ENCODE data around the gene SYS1.

Gene SYS1

GRCh38 chr20:45362804-45363610 is at the start of gene SYS1:
SYS1 (plus strand) TSS chr20:45363156; CDS start chr20:45363532, 376 bp downstream.
- DNase-seq: peak; percentile 94 to 97 (median 96)

- no peak for DNase-seq
Measured at GRCh38 chr20:45313943-45314342, 49.0 kb upstream of the SYS1 start.

- DNase-seq: no peak
Measured at GRCh38 chr20:45315672-45316071, 47.3 kb upstream of the SYS1 start.

GRCh38 chr20:45316150-45317080 is 46.5 kb upstream of the SYS1 start:
- DNase-seq: no peak

- no peak for DNase-seq
Measured at GRCh38 chr20:45317826-45318225, 45.1 kb upstream of the SYS1 start.

- DNase-seq: no peak
Measured at GRCh38 chr20:45318386-45318939, 44.5 kb upstream of the SYS1 start.

- no peak for DNase-seq
Measured at GRCh38 chr20:45318948-45319347, 44.0 kb upstream of the SYS1 start.

- no peak for DNase-seq
Measured at GRCh38 chr20:45320948-45321595, 41.9 kb upstream of the SYS1 start.

- DNase-seq: no peak
Measured at GRCh38 chr20:45322952-45323383, 40.0 kb upstream of the SYS1 start.

GRCh38 chr20:45323731-45324130 is 39.2 kb upstream of the SYS1 start:
- no peak for DNase-seq

- no peak for DNase-seq
Measured at GRCh38 chr20:45325371-45325770, 37.6 kb upstream of the SYS1 start.

GRCh38 chr20:45328451-45328850 is 34.5 kb upstream of the SYS1 start:
- no peak for DNase-seq

GRCh38 chr20:45329497-45330319 is 33.2 kb upstream of the SYS1 start:
- DNase-seq: no peak

GRCh38 chr20:45330476-45330875 is 32.5 kb upstream of the SYS1 start:
- no peak for DNase-seq

- no peak for DNase-seq
Measured at GRCh38 chr20:45336530-45337366, 26.2 kb upstream of the SYS1 start.

- no peak for DNase-seq
Measured at GRCh38 chr20:45337367-45338120, 25.4 kb upstream of the SYS1 start.

- no peak for DNase-seq
Measured at GRCh38 chr20:45338121-45339030, 24.6 kb upstream of the SYS1 start.

- DNase-seq: no peak
Measured at GRCh38 chr20:45339084-45339483, 23.9 kb upstream of the SYS1 start.

- DNase-seq: no peak
Measured at GRCh38 chr20:45339799-45340198, 23.2 kb upstream of the SYS1 start.
